ENCODE results near the gene TRMT112. TPM values are rescaled to one million over a fixed set of nuclear protein-coding genes. Genes with fewer than 3 reads are reported as not detected.

TRMT112 gene
- total RNA-seq, 6 donors from 2014 or later, result 110 to 215 (median 170) TPM

- Histone ChIP-seq H3K4me1 (peaks cover 17 to 38% (median 32%) of the 10 kb centered on the region in 4 donors), H3K27me3 (no peaks in the 10 kb centered on the region), H3K36me3 (no peaks in the 10 kb centered on the region), H3K27ac (peak within 1 kb of the TSS; percentile 48 to 83 (median 74)), H3K9me3 (no peaks in the 10 kb centered on the region), H3K4me3 (peak within 1 kb of the TSS in 3 of 4 donors; percentile 34 to 49 (median 46))
- TF ChIP-seq POLR2A (IDR thresholded peaks at IDR 0.05), result peak in 1 of 4 donors; percentile 43
- TF ChIP-seq EP300 (IDR thresholded peaks at IDR 0.05), result no peak
- TF ChIP-seq POLR2AphosphoS5 (IDR thresholded peaks at IDR 0.05), result peak in 1 of 2 donors; percentile 55
- TF ChIP-seq CTCF (IDR thresholded peaks at IDR 0.05), result no peak
- WGBS, 2 donors, result 56 to 67% methylated on average over 12 to 16 of the region's 16 CpGs
- ATAC-seq (ENCODE audit: low FRiP score in 2 of 2) (peak; percentile 54 to 56), DNase-seq (peak; percentile 86 to 87)
Observed at GRCh38 chr11:64339754-64340408, 22.5 kb upstream of the TRMT112 start, which contains the start of gene CCDC88B. TSS of gene CCDC88B (plus strand) at chr11:64340204. CDS start at chr11:64340267, 63 bp downstream.

GRCh38 chr11:64339286-64339685 is 21.9 kb upstream of the TRMT112 start:
- H3K27ac ChIP-seq, result peak overlapping the region in 3 of 4 donors; percentile 48 to 83 (median 82)
- no peaks in the 10 kb centered on the region for H3K36me3 ChIP-seq
- WGBS, 2 donors, result 58 to 72% methylated on average over 4 of the region's 4 CpGs
- ATAC-seq (ENCODE audit: low FRiP score in 2 of 2) (no peak), DNase-seq (no peak)
- H3K27me3 ChIP-seq, result no peaks in the 10 kb centered on the region
- H3K9me3 ChIP-seq, result no peaks in the 10 kb centered on the region
- H3K4me3 ChIP-seq, result peak overlapping the region in 1 of 4 donors; percentile 49
- TF ChIP-seq POLR2A (IDR thresholded peaks at IDR 0.05) (no peak), EP300 (IDR thresholded peaks at IDR 0.05) (no peak), POLR2AphosphoS5 (IDR thresholded peaks at IDR 0.05) (no peak), CTCF (IDR thresholded peaks at IDR 0.05) (no peak)
- peaks cover 17 to 39% (median 34%) of the 10 kb centered on the region in 4 donors for H3K4me1 ChIP-seq

- no peaks in the 10 kb centered on the region for H3K36me3 ChIP-seq
- H3K27me3 ChIP-seq, result no peaks in the 10 kb centered on the region
- TF ChIP-seq POLR2A (IDR thresholded peaks at IDR 0.05) (no peak), POLR2AphosphoS5 (IDR thresholded peaks at IDR 0.05) (no peak), CTCF (IDR thresholded peaks at IDR 0.05) (no peak), EP300 (IDR thresholded peaks at IDR 0.05) (no peak)
- ATAC-seq (ENCODE audit: low FRiP score in 2 of 2) (no peak), DNase-seq (no peak)
- no peak overlapping the region for H3K4me3 ChIP-seq
- no peaks in the 10 kb centered on the region for H3K9me3 ChIP-seq
- peaks cover 17 to 39% (median 34%) of the 10 kb centered on the region in 4 donors for H3K4me1 ChIP-seq
- WGBS, 2 donors, result 77 to 80% methylated on average over 7 to 8 of the region's 8 CpGs
- H3K27ac ChIP-seq, result peak overlapping the region in 3 of 4 donors; percentile 16 to 82 (median 21)
Observed at GRCh38 chr11:64338716-64339115, 21.4 kb upstream of the TRMT112 start.

- no peaks in the 10 kb centered on the region for H3K36me3 ChIP-seq
- peaks cover 14 to 32% (median 28%) of the 10 kb centered on the region in 4 donors for H3K4me1 ChIP-seq
- 63 to 71% methylated on average over 8 of the region's 8 CpGs for WGBS, 2 donors
- H3K27me3 ChIP-seq, result no peaks in the 10 kb centered on the region
- H3K27ac ChIP-seq, result peak overlapping the region in 2 of 4 donors; percentile 16 to 21
- H3K9me3 ChIP-seq, result no peaks in the 10 kb centered on the region
- H3K4me3 ChIP-seq, result no peak overlapping the region
- no peak for ATAC-seq (ENCODE audit: low FRiP score in 2 of 2)
- no peak for TF ChIP-seq EP300 (IDR thresholded peaks at IDR 0.05)
- no peak for TF ChIP-seq POLR2AphosphoS5 (IDR thresholded peaks at IDR 0.05)
- TF ChIP-seq POLR2A (IDR thresholded peaks at IDR 0.05), result no peak
- TF ChIP-seq CTCF (IDR thresholded peaks at IDR 0.05), result no peak
- no peak for DNase-seq
Observed at GRCh38 chr11:64337538-64338249, 20.3 kb upstream of the TRMT112 start.

All from upper lobe of left lung (tissue), 6 donors.